HepG2 (cell line): ENCODE results near the gene FITM2. TPM values are rescaled to one million over a fixed set of nuclear protein-coding genes. Genes with fewer than 3 reads are reported as not detected.

Experiments used
- CEBPB ChIP-seq: IDR thresholded peaks from 2 replicates; pipeline ENCODE4 v1.6.1; 2011; ENCODE audit warnings: low read depth, low read length, improper control_type of control experiment, borderline replicate concordance
- DPF2 ChIP-seq: sonication (generic); formaldehyde crosslinking; IDR thresholded peaks from 2 replicates; pipeline ENCODE4 v1.4.0; 2020; ENCODE audit warnings: mild to moderate bottlenecking, low read depth, missing genetic modification reagents, borderline replicate concordance
- FOXK1 ChIP-seq: sonication (generic); formaldehyde crosslinking; IDR thresholded peaks from 2 replicates; pipeline ENCODE4 v1.4.0; 2020; ENCODE audit warnings: low read depth, missing genetic modification reagents, borderline replicate concordance
- HOXA5 ChIP-seq: sonication (generic); formaldehyde crosslinking; IDR thresholded peaks from 2 replicates; pipeline ENCODE4 v1.4.0; 2020; ENCODE audit warnings: missing genetic modification reagents
- KDM1A ChIP-seq: IDR thresholded peaks from 2 replicates; pipeline ENCODE4 v1.6.1; 2016; ENCODE audit warnings: missing compliant biosample characterization
- KLF12 ChIP-seq: sonication (generic); formaldehyde crosslinking; IDR thresholded peaks from 2 replicates; pipeline ENCODE4 v1.4.0; 2020; ENCODE audit warnings: missing genetic modification reagents, borderline replicate concordance
- KLF13 ChIP-seq: sonication (generic); formaldehyde crosslinking; IDR thresholded peaks from 2 replicates; pipeline ENCODE4 v1.4.0; 2020; ENCODE audit warnings: mild to moderate bottlenecking, missing genetic modification reagents
- MYC ChIP-seq: sonication (generic); formaldehyde crosslinking; IDR thresholded peaks from 2 replicates; pipeline ENCODE4 v1.9.0; 2021; ENCODE audit warnings: missing genetic modification reagents, borderline replicate concordance
- NBN ChIP-seq: fragments of 450-650 bp; conservative IDR thresholded peaks from 2 replicates; pipeline ENCODE4 v1.6.1; 2017
- POLR2AphosphoS2 ChIP-seq: IDR thresholded peaks from 2 replicates; pipeline ENCODE4 v1.6.1; 2011; ENCODE audit warnings: low read depth, low read length, improper control_type of control experiment
- SIN3B ChIP-seq: fragments of 150-350 bp; IDR thresholded peaks from 2 replicates; pipeline ENCODE4 v1.6.1; 2014; ENCODE audit warnings: low read length
- TP53 ChIP-seq: sonication (generic); formaldehyde crosslinking; conservative IDR thresholded peaks from 2 replicates; pipeline ENCODE4 v1.4.0; 2020; ENCODE audit warnings: missing genetic modification reagents
- ZMYM3 ChIP-seq: sonication (generic); formaldehyde crosslinking; IDR thresholded peaks from 2 replicates; pipeline ENCODE4 v1.5.1; 2020; ENCODE audit warnings: mild to moderate bottlenecking, missing genetic modification reagents
- ZMYM4 ChIP-seq: sonication (generic); formaldehyde crosslinking; IDR thresholded peaks from 2 replicates; pipeline ENCODE4 v1.8.1; 2023; ENCODE audit warnings: mild to moderate bottlenecking, missing genetic modification reagents
- ZZZ3 ChIP-seq: sonication (generic); formaldehyde crosslinking; IDR thresholded peaks from 2 replicates; pipeline ENCODE4 v1.4.0; 2020; ENCODE audit warnings: missing genetic modification reagents, mild to moderate bottlenecking, borderline replicate concordance
- polyA plus RNA-seq, 8 experiments: library from polyadenylated mRNA; depleted of rRNA in 3 of 8; stranded (reverse) in 7 of 8; unstranded in 1 of 8; fragments of >200 nt; fragmentation: Illumina TruSeq in 4 of 8; extraction: Trizol in 4 of 8; gene quantifications; 2 replicates each; pipeline versions ENCODE4 v1.2.1 to v1.2.3, GENCODE V29; 2011 to 2016; ENCODE audit warnings: low read depth in 4 of 8, missing spikeins in 1 of 8, mixed read lengths in 1 of 8; ENCODE audit not compliant: insufficient read depth in 1 of 8
- total RNA-seq, 5 experiments: library from RNA; depleted of rRNA; stranded (reverse); fragments of >200 nt; fragmentation: Illumina TruSeq; extraction: Trizol; gene quantifications; 2 replicates each; pipeline ENCODE4 v1.2.3, GENCODE V29; 2016; ENCODE audit warnings: low read depth in 1 of 5
- TF ChIP-seq, protein P1 (sequence below): fragments of 450-650 bp; IDR thresholded peaks from 2 replicates; pipeline ENCODE4 v1.6.1; 2017; ENCODE audit warnings: mild to moderate bottlenecking
- TF ChIP-seq, protein P2 (sequence below): sonication (generic); formaldehyde crosslinking; IDR thresholded peaks from 2 replicates; pipeline ENCODE4 v1.5.0; 2020; ENCODE audit warnings: missing genetic modification reagents
- TF ChIP-seq, protein P3 (sequence below): IDR thresholded peaks from 2 replicates; pipeline ENCODE4 v1.6.1; 2016; ENCODE audit warnings: low read depth, control low read depth
- TF ChIP-seq, protein P4 (sequence below): sonication (generic); formaldehyde crosslinking; IDR thresholded peaks from 2 replicates; pipeline ENCODE4 v1.5.0; 2020; ENCODE audit warnings: mild to moderate bottlenecking, missing genetic modification reagents
- TF ChIP-seq, protein P5 (sequence below): sonication (generic); IDR thresholded peaks from 2 replicates; pipeline ENCODE4 v1.6.1; 2016; ENCODE audit warnings: low read depth, borderline replicate concordance

The FITM2 gene
- total and polyA plus RNA-seq, 2 of the 13 experiments (the other 11 are each of a cell fraction or from before 2014, with no cell fraction given): 9.6 to 24.5 TPM

DNA sequence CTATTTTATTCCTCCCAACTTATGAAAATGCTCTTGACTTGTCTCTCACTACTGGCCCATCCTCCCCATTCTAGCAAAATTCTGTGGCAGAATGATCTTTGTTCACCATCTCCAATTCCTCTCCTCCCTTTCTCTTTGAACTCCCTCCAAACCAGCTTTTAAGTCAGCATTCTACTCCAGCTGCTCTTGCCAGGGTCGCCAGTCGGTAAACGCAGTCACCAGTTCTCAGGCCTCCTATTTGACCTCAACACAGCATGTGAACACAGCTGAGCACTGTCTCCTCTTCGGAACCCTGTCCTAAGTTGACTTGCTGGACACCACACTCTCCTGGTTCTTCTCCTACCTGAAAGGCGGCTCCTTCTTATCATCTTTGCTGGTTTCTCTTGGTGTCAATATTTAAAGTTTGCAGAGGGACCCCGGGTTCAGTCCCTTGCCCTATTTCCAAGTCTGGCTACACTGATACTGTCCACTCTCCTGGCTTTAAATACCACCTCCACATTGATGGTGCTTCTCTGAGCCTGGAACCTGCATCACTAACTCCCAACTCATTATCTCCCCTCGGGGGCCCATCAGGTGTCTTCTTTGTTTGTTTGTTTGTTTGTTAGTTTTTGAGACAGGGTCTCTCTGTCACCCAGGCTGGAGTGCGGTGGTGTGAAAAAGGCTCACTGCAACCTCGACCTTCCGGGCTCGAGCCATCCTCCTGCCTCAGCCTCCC is 36.5 kb downstream of the FITM2 start (continued):
- TF ChIP-seq, protein P1, sequence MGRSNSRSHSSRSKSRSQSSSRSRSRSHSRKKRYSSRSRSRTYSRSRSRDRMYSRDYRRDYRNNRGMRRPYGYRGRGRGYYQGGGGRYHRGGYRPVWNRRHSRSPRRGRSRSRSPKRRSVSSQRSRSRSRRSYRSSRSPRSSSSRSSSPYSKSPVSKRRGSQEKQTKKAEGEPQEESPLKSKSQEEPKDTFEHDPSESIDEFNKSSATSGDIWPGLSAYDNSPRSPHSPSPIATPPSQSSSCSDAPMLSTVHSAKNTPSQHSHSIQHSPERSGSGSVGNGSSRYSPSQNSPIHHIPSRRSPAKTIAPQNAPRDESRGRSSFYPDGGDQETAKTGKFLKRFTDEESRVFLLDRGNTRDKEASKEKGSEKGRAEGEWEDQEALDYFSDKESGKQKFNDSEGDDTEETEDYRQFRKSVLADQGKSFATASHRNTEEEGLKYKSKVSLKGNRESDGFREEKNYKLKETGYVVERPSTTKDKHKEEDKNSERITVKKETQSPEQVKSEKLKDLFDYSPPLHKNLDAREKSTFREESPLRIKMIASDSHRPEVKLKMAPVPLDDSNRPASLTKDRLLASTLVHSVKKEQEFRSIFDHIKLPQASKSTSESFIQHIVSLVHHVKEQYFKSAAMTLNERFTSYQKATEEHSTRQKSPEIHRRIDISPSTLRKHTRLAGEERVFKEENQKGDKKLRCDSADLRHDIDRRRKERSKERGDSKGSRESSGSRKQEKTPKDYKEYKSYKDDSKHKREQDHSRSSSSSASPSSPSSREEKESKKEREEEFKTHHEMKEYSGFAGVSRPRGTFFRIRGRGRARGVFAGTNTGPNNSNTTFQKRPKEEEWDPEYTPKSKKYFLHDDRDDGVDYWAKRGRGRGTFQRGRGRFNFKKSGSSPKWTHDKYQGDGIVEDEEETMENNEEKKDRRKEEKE: no peak
- no peak for TF ChIP-seq KDM1A (CRISPR knock-in tag)
- no peak for TF ChIP-seq CEBPB
- TF ChIP-seq ZMYM3 (CRISPR knock-in tag): peak; percentile 47; the same call in 1 of the 2 replicates
- no peak for TF ChIP-seq SIN3B
- TF ChIP-seq, protein P2, sequence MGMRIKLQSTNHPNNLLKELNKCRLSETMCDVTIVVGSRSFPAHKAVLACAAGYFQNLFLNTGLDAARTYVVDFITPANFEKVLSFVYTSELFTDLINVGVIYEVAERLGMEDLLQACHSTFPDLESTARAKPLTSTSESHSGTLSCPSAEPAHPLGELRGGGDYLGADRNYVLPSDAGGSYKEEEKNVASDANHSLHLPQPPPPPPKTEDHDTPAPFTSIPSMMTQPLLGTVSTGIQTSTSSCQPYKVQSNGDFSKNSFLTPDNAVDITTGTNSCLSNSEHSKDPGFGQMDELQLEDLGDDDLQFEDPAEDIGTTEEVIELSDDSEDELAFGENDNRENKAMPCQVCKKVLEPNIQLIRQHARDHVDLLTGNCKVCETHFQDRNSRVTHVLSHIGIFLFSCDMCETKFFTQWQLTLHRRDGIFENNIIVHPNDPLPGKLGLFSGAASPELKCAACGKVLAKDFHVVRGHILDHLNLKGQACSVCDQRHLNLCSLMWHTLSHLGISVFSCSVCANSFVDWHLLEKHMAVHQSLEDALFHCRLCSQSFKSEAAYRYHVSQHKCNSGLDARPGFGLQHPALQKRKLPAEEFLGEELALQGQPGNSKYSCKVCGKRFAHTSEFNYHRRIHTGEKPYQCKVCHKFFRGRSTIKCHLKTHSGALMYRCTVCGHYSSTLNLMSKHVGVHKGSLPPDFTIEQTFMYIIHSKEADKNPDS: no peak
- peak; percentile 61 for TF ChIP-seq DPF2 (CRISPR knock-in tag)
- TF ChIP-seq FOXK1 (CRISPR knock-in tag): no peak
- no peak for TF ChIP-seq TP53 (CRISPR knock-in tag)
- no peak for TF ChIP-seq ZZZ3 (CRISPR knock-in tag)
- TF ChIP-seq MYC: no peak
- no peak for TF ChIP-seq KLF12 (CRISPR knock-in tag)
- TF ChIP-seq ZMYM4 (CRISPR knock-in tag): peak; percentile 61
- no peak for TF ChIP-seq POLR2AphosphoS2
- TF ChIP-seq KLF13 (CRISPR knock-in tag): no peak
- TF ChIP-seq NBN: no peak
- TF ChIP-seq, protein P3, sequence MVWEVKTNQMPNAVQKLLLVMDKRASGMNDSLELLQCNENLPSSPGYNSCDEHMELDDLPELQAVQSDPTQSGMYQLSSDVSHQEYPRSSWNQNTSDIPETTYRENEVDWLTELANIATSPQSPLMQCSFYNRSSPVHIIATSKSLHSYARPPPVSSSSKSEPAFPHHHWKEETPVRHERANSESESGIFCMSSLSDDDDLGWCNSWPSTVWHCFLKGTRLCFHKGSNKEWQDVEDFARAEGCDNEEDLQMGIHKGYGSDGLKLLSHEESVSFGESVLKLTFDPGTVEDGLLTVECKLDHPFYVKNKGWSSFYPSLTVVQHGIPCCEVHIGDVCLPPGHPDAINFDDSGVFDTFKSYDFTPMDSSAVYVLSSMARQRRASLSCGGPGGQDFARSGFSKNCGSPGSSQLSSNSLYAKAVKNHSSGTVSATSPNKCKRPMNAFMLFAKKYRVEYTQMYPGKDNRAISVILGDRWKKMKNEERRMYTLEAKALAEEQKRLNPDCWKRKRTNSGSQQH (CRISPR knock-in tag): no peak
- no peak for TF ChIP-seq HOXA5 (CRISPR knock-in tag)
- TF ChIP-seq, protein P4, sequence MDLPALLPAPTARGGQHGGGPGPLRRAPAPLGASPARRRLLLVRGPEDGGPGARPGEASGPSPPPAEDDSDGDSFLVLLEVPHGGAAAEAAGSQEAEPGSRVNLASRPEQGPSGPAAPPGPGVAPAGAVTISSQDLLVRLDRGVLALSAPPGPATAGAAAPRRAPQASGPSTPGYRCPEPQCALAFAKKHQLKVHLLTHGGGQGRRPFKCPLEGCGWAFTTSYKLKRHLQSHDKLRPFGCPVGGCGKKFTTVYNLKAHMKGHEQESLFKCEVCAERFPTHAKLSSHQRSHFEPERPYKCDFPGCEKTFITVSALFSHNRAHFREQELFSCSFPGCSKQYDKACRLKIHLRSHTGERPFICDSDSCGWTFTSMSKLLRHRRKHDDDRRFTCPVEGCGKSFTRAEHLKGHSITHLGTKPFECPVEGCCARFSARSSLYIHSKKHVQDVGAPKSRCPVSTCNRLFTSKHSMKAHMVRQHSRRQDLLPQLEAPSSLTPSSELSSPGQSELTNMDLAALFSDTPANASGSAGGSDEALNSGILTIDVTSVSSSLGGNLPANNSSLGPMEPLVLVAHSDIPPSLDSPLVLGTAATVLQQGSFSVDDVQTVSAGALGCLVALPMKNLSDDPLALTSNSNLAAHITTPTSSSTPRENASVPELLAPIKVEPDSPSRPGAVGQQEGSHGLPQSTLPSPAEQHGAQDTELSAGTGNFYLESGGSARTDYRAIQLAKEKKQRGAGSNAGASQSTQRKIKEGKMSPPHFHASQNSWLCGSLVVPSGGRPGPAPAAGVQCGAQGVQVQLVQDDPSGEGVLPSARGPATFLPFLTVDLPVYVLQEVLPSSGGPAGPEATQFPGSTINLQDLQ: no peak
- TF ChIP-seq, protein P5, sequence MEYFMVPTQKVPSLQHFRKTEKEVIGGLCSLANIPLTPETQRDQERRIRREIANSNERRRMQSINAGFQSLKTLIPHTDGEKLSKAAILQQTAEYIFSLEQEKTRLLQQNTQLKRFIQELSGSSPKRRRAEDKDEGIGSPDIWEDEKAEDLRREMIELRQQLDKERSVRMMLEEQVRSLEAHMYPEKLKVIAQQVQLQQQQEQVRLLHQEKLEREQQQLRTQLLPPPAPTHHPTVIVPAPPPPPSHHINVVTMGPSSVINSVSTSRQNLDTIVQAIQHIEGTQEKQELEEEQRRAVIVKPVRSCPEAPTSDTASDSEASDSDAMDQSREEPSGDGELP: peak; percentile 97
